ENCODE measurements around the gene ACBD4.

DNA sequence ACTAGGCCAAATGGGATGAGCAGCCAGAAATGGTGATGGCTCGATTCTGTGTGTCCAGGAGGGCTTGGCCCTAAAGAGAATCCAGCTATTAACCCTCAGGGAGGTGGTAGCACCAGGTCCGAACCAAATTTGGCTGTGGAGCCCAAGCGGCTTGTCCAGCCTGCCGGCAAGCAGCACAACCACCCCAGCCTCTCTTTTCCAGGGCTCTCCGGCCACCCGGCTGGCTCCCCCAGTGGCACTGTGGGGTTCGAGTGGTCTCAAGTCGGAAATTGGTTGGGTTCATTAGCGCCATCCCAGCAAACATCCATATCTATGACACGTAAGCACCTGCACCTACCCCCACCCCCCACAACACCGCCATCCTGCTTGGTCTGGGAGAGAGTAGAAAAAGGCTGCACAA, 38.6 kb upstream of the ACBD4 start:
- TF ChIP-seq, protein P1, sequence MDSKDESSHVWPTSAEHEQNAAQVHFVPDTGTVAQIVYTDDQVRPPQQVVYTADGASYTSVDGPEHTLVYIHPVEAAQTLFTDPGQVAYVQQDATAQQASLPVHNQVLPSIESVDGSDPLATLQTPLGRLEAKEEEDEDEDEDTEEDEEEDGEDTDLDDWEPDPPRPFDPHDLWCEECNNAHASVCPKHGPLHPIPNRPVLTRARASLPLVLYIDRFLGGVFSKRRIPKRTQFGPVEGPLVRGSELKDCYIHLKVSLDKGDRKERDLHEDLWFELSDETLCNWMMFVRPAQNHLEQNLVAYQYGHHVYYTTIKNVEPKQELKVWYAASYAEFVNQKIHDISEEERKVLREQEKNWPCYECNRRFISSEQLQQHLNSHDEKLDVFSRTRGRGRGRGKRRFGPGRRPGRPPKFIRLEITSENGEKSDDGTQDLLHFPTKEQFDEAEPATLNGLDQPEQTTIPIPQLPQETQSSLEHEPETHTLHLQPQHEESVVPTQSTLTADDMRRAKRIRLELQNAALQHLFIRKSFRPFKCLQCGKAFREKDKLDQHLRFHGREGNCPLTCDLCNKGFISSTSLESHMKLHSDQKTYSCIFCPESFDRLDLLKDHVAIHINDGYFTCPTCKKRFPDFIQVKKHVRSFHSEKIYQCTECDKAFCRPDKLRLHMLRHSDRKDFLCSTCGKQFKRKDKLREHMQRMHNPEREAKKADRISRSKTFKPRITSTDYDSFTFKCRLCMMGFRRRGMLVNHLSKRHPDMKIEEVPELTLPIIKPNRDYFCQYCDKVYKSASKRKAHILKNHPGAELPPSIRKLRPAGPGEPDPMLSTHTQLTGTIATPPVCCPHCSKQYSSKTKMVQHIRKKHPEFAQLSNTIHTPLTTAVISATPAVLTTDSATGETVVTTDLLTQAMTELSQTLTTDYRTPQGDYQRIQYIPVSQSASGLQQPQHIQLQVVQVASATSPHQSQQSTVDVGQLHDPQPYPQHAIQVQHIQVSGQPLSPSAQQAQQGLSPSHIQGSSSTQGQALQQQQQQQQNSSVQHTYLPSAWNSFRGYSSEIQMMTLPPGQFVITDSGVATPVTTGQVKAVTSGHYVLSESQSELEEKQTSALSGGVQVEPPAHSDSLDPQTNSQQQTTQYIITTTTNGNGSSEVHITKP (tag by site-specific recombination; IDR thresholded peaks at IDR 0.05), result no peak
- TF ChIP-seq YY1 (tag by site-specific recombination; IDR thresholded peaks at IDR 0.05) (no peak), BCL11A (tag by site-specific recombination; IDR thresholded peaks at IDR 0.05; ENCODE audit: low read depth) (no peak), HOXC10 (CRISPR knock-in tag; IDR thresholded peaks at IDR 0.05) (no peak), ZNF510 (tag by site-specific recombination; IDR thresholded peaks at IDR 0.05; ENCODE audit: insufficient replicate concordance) (no peak)
- TF ChIP-seq, protein P2, sequence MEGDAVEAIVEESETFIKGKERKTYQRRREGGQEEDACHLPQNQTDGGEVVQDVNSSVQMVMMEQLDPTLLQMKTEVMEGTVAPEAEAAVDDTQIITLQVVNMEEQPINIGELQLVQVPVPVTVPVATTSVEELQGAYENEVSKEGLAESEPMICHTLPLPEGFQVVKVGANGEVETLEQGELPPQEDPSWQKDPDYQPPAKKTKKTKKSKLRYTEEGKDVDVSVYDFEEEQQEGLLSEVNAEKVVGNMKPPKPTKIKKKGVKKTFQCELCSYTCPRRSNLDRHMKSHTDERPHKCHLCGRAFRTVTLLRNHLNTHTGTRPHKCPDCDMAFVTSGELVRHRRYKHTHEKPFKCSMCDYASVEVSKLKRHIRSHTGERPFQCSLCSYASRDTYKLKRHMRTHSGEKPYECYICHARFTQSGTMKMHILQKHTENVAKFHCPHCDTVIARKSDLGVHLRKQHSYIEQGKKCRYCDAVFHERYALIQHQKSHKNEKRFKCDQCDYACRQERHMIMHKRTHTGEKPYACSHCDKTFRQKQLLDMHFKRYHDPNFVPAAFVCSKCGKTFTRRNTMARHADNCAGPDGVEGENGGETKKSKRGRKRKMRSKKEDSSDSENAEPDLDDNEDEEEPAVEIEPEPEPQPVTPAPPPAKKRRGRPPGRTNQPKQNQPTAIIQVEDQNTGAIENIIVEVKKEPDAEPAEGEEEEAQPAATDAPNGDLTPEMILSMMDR (tag by site-specific recombination; IDR thresholded peaks at IDR 0.05), result no peak
- TF ChIP-seq, protein P3, sequence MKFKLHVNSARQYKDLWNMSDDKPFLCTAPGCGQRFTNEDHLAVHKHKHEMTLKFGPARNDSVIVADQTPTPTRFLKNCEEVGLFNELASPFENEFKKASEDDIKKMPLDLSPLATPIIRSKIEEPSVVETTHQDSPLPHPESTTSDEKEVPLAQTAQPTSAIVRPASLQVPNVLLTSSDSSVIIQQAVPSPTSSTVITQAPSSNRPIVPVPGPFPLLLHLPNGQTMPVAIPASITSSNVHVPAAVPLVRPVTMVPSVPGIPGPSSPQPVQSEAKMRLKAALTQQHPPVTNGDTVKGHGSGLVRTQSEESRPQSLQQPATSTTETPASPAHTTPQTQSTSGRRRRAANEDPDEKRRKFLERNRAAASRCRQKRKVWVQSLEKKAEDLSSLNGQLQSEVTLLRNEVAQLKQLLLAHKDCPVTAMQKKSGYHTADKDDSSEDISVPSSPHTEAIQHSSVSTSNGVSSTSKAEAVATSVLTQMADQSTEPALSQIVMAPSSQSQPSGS (tag by site-specific recombination; IDR thresholded peaks at IDR 0.05; ENCODE audit: low read depth), result no peak

Measured in HEK293 (cell line).